HG03103 (cell line): ENCODE data around the gene AGPAT4.

Source experiments
- ATAC-seq: cut with Tn5 transposase; IDR thresholded peaks from one replicate; pipeline ENCODE4 v1.9.1; 2021; ENCODE audit warnings: low read depth; ENCODE audit not compliant: unreplicated experiment

Gene AGPAT4

DNA sequence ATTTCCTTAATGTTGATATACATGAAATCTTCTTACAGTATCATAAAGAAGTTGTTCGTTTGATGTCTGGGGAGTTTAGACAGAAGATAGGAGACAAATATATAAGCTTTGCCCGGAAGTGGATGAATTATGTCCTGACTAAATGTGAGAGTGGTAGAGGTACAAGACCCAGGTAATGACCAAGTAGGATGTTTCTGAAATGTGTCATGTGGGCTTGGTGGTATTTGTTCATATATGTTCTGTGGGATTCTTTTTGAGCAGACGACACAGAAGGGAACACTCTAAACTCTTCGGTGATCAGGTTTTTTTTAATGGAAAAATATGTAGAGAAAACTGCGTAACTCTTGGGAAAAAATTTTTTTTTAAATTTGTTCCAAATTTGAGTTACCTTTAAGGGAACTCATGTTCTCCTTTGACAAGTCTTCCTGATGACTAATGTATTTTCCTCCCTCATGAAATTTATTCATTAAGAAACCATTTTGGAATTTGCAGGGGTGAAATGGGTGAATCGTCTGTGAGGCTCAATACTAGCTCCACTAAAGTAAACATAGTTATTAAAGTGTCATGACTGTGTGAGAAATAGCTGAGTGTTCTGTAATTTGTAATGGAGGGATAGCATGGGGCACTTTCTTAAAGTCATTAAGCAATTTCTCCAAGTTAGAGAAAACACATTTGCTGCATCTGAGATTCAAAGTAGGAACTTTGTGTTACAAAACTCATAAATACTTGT lies 181.7 kb downstream of the AGPAT4 start:
- ATAC-seq, result no peak

DNA sequence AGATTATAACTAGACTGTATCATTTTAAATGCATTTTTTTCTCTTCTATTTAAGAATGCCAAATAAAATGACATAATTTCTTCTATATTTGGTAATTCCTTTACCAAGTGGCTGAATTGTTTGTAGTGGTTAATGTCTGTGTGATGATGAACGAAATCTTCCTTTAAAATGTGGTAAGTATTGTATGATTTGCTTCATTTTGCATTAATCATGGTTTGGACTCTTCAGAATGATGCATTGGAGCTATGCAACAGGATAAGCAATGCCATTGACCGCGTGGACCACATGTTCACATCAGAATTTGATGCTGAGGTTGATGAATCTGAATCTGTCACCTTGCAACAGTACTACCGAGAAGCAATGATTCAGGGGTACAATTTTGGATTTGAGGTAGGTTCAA lies 182.7 kb downstream of the AGPAT4 start:
- no peak for ATAC-seq

DNA sequence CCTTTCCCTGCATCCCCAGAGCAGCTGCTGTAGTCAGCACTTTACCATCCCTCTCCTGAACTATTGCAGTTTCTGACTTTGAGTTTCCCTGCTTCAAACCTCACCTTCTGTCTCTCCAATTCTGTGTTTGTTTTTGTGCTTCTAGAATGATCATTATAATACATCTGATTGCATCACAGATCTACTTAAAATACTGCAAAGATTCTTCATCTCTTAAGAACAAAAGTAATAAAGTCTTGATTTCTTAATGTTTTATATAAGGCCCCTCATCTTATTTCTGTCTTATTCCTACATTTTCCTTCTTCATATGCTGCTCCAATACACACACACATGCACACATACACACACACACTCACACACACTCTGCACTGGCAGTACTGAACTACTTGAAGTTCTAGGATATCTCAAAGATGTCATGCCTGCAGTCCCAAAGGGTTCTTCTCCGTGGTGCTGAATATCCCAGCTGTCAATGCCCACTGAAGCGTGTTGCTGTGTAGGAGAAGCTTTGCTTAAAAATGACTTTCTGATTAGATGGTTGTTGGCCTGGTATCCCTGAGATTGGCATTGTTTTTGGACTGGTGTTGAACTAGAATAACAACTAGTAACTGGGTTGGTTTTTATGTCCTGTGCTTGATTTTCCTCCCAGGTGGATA lies 185.1 kb downstream of the AGPAT4 start:
- ATAC-seq, result no peak

DNA sequence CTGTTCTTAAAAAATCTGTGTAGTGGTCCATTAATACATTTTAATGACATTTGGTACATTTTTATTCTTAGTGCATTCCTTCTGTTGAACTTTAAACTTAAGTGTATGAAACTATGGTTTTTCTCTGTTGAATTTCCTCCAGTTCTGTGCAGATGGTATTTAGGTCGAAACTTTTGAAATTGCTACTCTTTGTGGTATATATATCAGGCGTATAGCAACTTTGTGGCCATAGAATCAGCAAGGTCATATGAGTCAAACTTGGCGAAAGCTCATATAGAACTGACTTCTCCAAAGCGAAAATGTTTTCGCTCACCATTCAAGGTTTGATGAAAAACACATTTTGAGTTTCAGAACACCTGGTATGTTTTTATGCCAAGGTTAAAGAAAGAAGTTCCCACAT lies 188.6 kb downstream of the AGPAT4 start:
- no peak for ATAC-seq

DNA sequence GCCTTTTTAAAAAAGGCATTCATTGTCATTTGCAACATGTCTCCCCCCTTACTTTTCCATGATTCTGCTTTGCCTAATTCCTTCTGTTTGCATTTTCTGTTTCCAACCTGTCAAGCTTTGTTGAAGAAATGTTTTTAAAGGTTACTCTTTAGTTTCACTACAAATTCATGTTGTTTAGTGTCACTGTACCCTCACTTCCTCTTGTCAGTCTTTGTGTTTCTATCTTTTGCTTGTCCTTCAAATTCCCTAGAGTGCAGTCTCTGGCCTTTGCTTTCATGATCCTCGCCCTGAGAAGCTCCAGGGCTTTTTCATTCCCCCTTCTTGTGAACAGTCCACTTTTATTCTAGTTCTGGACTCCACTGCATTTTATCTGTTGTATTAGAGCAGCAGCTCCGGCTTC lies 191.6 kb downstream of the AGPAT4 start:
- no peak for ATAC-seq

DNA sequence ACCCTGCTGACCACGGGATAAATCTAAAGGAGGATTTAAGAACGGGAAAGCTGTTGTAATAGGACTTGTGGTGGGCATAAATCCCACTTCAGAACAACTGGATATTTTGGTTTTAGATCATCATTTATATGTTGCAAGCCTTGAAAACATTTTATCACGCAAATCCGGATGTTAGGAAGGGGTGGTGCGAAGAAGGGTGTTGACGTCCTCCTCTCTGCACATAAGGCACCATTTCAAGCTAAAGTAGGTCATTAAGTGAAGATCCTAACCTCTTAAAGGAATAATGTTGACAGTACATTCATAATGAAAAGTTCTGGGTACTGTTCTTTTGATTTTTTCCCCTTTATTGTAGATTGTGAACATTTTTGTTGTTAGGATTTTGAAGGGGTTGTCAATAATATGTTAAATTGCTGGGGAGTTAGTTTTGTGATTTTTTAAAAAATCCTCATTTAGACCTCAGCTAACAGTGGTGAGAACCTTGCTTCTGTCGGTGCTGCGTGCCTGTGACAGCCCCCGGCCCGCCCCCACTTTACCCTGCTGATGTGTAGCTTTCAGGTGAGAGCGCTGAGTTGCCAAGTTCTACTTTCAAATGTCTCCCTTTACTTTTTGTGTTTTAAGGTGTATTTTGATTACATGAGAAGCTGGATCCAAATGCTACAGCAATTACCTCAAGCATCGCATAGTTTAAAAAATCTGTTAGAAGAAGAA lies 193.4 kb downstream of the AGPAT4 start:
- ATAC-seq, result no peak
